HCT116 (cell line): ENCODE measurements around the gene TNFRSF8. TPM values are rescaled to one million over a fixed set of nuclear protein-coding genes. Genes with fewer than 3 reads are reported as not detected.
A peak's percentile ranks its signal among the peaks of the same experiment; 100 is the strongest.

Experiments used
- ATAC-seq: fragments of 200-7000 bp; cut with Tn5 transposase; 2 replicates; pipeline ENCODE4 v1.9.1; 2020; ENCODE audit warnings: mild to moderate bottlenecking, moderate library complexity
- BruUV-seq: library from RNA; stranded (reverse); fragments of 400-500 nt; replicated peaks from 2 replicates; lab custom pipeline; 2021; lab: Mats Ljungman, UMichigan
- CTCF ChIA-PET: fragments of 300-600 bp; sonication (Branson Sonifier 250); formaldehyde crosslinking; loops from one replicate; lab custom pipeline; 2021; ENCODE audit warnings: antibody characterized with exemption; lab: Charles Lee
- POLR2A ChIA-PET: fragments of 300-600, 350-600 bp; sonication (Branson Sonifier 250); formaldehyde crosslinking; loops from one replicate; lab custom pipeline; 2021; ENCODE audit warnings: antibody characterized with exemption; lab: Charles Lee
- RAD21 ChIA-PET, 2 experiments: fragments of 300-600 bp; sonication (Branson Sonifier 250); formaldehyde crosslinking; loops; one replicate each; lab custom pipeline; 2023; ENCODE audit warnings: low total read pairs in 2 of 2; ENCODE audit not compliant: uncharacterized antibody in 2 of 2, unreplicated experiment in 2 of 2, low non-redundant PET in 1 of 2; lab: Charles Lee
- DNase-seq: peaks from one replicate; pipeline ENCODE4 v3.0.0-alpha.2; 2010; ENCODE audit warnings: low read depth, low spot score
- H2AFZ ChIP-seq: fragments of 200-600 bp; shearing (Covaris generic), sonication (generic); 2 replicates; pipeline ENCODE4 v1.6.1; 2017; ENCODE audit warnings: low read depth, mixed run types, mixed read lengths, antibody characterized with exemption, low read length; ENCODE audit not compliant: poor library complexity, severe bottlenecking
- H3K27ac ChIP-seq: 2 replicates; pipeline ENCODE4 v1.5.1; 2012; ENCODE audit warnings: low read depth, low read length
- H3K27me3 ChIP-seq: fragments of 200-600 bp; sonication (generic); 2 replicates; pipeline ENCODE4 v1.6.1; 2016; ENCODE audit warnings: mixed run types, low read length, mixed read lengths; ENCODE audit not compliant: insufficient read depth
- H3K36me3 ChIP-seq, 2 experiments: fragments of 200-500 bp in 1 of 2; fragments of 200-600 bp in 1 of 2; sonication (Bioruptor generic) in 1 of 2; sonication (generic) in 1 of 2; 2 replicates each; pipeline versions ENCODE4 v1.5.1 to v1.6.1; 2014 to 2016; ENCODE audit warnings: low read length in 2 of 2, inconsistent platforms in 1 of 2, mixed read lengths in 1 of 2, mixed run types in 1 of 2; ENCODE audit not compliant: insufficient read depth in 2 of 2, control insufficient read depth in 1 of 2
- H3K4me1 ChIP-seq, 2 experiments: fragments of 200-600 bp in 1 of 2; sonication (generic) in 1 of 2; 2 replicates each; pipeline versions ENCODE4 v1.5.1 to v1.6.1; 2012 to 2017; ENCODE audit warnings: low read length in 2 of 2, inconsistent platforms in 1 of 2, mild to moderate bottlenecking in 1 of 2, mixed read lengths in 1 of 2, mixed run types in 1 of 2, moderate library complexity in 1 of 2; ENCODE audit not compliant: insufficient read depth in 2 of 2, control insufficient read depth in 1 of 2
- H3K4me2 ChIP-seq: fragments of 200-600 bp; sonication (generic); 2 replicates; pipeline ENCODE4 v1.6.1; 2017; ENCODE audit warnings: mixed run types, low read length, mixed read lengths
- H3K4me3 ChIP-seq, 2 experiments: fragments of 200-600 bp in 1 of 2; sonication (generic) in 1 of 2; replicated peaks in 1 of 2; 2 replicates each; pipeline ENCODE4 v1.5.1; 2011 to 2016; ENCODE audit warnings: low read length in 2 of 2, control low read depth in 1 of 2, low read depth in 1 of 2, mild to moderate bottlenecking in 1 of 2, mixed read lengths in 1 of 2, mixed run types in 1 of 2
- H3K79me2 ChIP-seq: fragments of 200-600 bp; sonication (generic); 2 replicates; pipeline ENCODE4 v1.6.1; 2017; ENCODE audit warnings: mild to moderate bottlenecking, mixed run types, low read length, moderate library complexity, mixed read lengths; ENCODE audit not compliant: insufficient read depth
- H3K9ac ChIP-seq: fragments of 200-600 bp; sonication (generic); 2 replicates; pipeline ENCODE4 v1.6.1; 2016; ENCODE audit warnings: low read length, mixed read lengths
- H3K9me2 ChIP-seq: fragments of 200-600 bp; sonication (generic), shearing (Covaris generic); 2 replicates; pipeline ENCODE4 v1.6.1; 2017; ENCODE audit warnings: mixed run types, mild to moderate bottlenecking, moderate library complexity; ENCODE audit not compliant: insufficient read depth
- H3K9me3 ChIP-seq, 2 experiments: fragments of 200-500 bp in 1 of 2; fragments of 200-600 bp in 1 of 2; sonication (Bioruptor generic) in 1 of 2; sonication (generic) in 1 of 2; 2 replicates each; pipeline ENCODE4 v1.6.1; 2014 to 2017; ENCODE audit warnings: low read length in 2 of 2, mixed read lengths in 2 of 2, inconsistent platforms in 1 of 2, low read depth in 1 of 2, mild to moderate bottlenecking in 1 of 2, mixed run types in 1 of 2, moderate library complexity in 1 of 2; ENCODE audit not compliant: control insufficient read depth in 1 of 2, insufficient read depth in 1 of 2
- H4K20me1 ChIP-seq: fragments of 200-600 bp; sonication (generic), shearing (Covaris generic); 2 replicates; pipeline ENCODE4 v1.6.1; 2017; ENCODE audit warnings: mixed run types, mild to moderate bottlenecking, moderate library complexity; ENCODE audit not compliant: insufficient read depth
- ATF3 ChIP-seq: IDR thresholded peaks from 2 replicates; pipeline ENCODE4 v1.6.1; 2012
- CBX3 ChIP-seq: IDR thresholded peaks from 2 replicates; pipeline ENCODE4 v1.6.1; 2012; ENCODE audit warnings: low read depth
- CTCF ChIP-seq, 3 experiments: fragments of 200-600 bp in 1 of 3; sonication (generic) in 1 of 3; IDR thresholded peaks in 2 of 3; conservative IDR thresholded peaks in 1 of 3; 2 replicates each; pipeline ENCODE4 v1.5.1; 2012 to 2017; ENCODE audit warnings: low read depth in 2 of 3, low read length in 2 of 3, antibody characterized with exemption in 1 of 3, borderline replicate concordance in 1 of 3, control low read depth in 1 of 3, mild to moderate bottlenecking in 1 of 3, mixed read lengths in 1 of 3, mixed run types in 1 of 3, moderate library complexity in 1 of 3; ENCODE audit not compliant: insufficient read depth in 1 of 3
- JUND ChIP-seq: IDR thresholded peaks from 2 replicates; pipeline ENCODE4 v1.6.1; 2012
- MAX ChIP-seq: IDR thresholded peaks from 2 replicates; pipeline ENCODE4 v1.6.1; 2012
- POLR2A ChIP-seq: IDR thresholded peaks from 2 replicates; pipeline ENCODE4 v1.7.0; 2011; ENCODE audit warnings: borderline replicate concordance; ENCODE audit not compliant: insufficient read depth, insufficient read length; ENCODE audit errors: extremely low read depth
- RAD21 ChIP-seq: IDR thresholded peaks from 2 replicates; pipeline ENCODE4 v1.6.1; 2012; ENCODE audit warnings: low read depth, mild to moderate bottlenecking
- REST ChIP-seq: IDR thresholded peaks from 2 replicates; pipeline ENCODE4 v1.6.1; 2012; ENCODE audit warnings: low read depth
- SRF ChIP-seq: IDR thresholded peaks from 2 replicates; pipeline ENCODE4 v1.6.1; 2012; ENCODE audit warnings: low read depth
- TCF7L2 ChIP-seq: IDR thresholded peaks from 2 replicates; pipeline ENCODE4 v1.7.0; 2011; ENCODE audit warnings: borderline replicate concordance, inconsistent platforms; ENCODE audit not compliant: insufficient read depth, insufficient read length; ENCODE audit errors: extremely low read depth
- YY1 ChIP-seq: IDR thresholded peaks from 2 replicates; pipeline ENCODE4 v1.6.1; 2011; ENCODE audit warnings: low read length, low read depth, moderate library complexity, mild to moderate bottlenecking; ENCODE audit not compliant: insufficient replicate concordance; ENCODE audit errors: extremely low read depth
- ZFX ChIP-seq: fragments of 450-650 bp; IDR thresholded peaks from 2 replicates; pipeline ENCODE4 v1.6.1; 2017
- intact Hi-C: fragments of 100-400 bp; cut with micrococcal nuclease; formaldehyde crosslinking; loops from 2 replicates; pipeline ENCODE4 v1.10.0; 2022
- total RNA-seq: library from RNA; stranded (reverse); gene quantifications from one replicate; pipeline ENCODE4 v1.2.1, GENCODE V29; 2021; ENCODE audit not compliant: unreplicated experiment

TNFRSF8 gene
- total RNA-seq, 1 experiment from 2014 or later: 0.17 TPM

- TF ChIP-seq REST (no peak), YY1 (peak; percentile 57)
Observed at GRCh38 chr1:12161662-12162458, 98.8 kb downstream of the TNFRSF8 start (continued).

- Histone ChIP-seq H3K9ac (no peak overlapping the region; the same call in 1 of the 2 replicates), H3K4me2 (peak overlapping the region; percentile 87), H3K9me2 (no peaks in the 10 kb centered on the region), H2AFZ (no peak overlapping the region), H3K27me3 (no peaks in the 10 kb centered on the region), H3K79me2 (no peaks in the 10 kb centered on the region), H3K9me3 (no peaks in the 10 kb centered on the region), H3K27ac (peak overlapping the region; percentile 56), H3K4me3 (peak overlapping the region in 1 of 2 experiments; percentile 47; a peak in 1 of 4 replicates), H3K4me1 (peaks cover 42 to 75% of the 10 kb centered on the region in 2 experiments), H4K20me1 (no peaks in the 10 kb centered on the region), H3K36me3 (no peaks in the 10 kb centered on the region)
- no peak for DNase-seq
- ChIA-PET RAD21 (no interaction called here), POLR2A (interaction anchor here (0.6 kb wide), 1 partner anchor 253 kb away, joined by 3 read pairs; no protein-coding TSS in a partner anchor), CTCF (interaction anchor here (0.6 to 1.1 kb wide), 2 partner anchors 38 to 83 kb away, joined by 3 to 7 read pairs; no protein-coding TSS in a partner anchor)
- ATAC-seq: no peak
- no TSS peak for BruUV-seq
- intact Hi-C loops: no loop called here
- TF ChIP-seq CTCF (IDR thresholded peaks at IDR 0.05 in 2 of 3, conservative IDR thresholded peaks at IDR 0.05 in 1 of 3; ENCODE audit: borderline replicate concordance in 1 of 3, insufficient read depth in 1 of 3, low read depth in 2 of 3, low read length in 2 of 3) (no peak), RAD21 (no peak), ZFX (no peak), CBX3 (no peak), MAX (no peak), REST (no peak), POLR2A (no peak), TCF7L2 (no peak), SRF (no peak), JUND (no peak), ATF3 (no peak)
Observed at GRCh38 chr1:12162459-12163137, 99.5 kb downstream of the TNFRSF8 start.
